Effector memory CD8-positive, alpha-beta T cell (primary cell): ENCODE measurements around the gene STX8.
A peak's percentile ranks its signal among the peaks of the same experiment; 100 is the strongest.
"Not testable (repeated sequence)": the region's sequence is repeated elsewhere in the genome, so short reads cannot be mapped to it uniquely, and the experiment has no call there.

ENCODE experiments used
- ATAC-seq: fragments of 150-1000 bp; cut with Tn5 transposase; replicated peaks from 2 replicates; pipeline ENCODE4 v1.10.0; 2021; ENCODE audit warnings: mild to moderate bottlenecking, moderate library complexity
- DNase-seq, 3 experiments: peaks; one replicate each; pipeline ENCODE4 v3.0.0; 2021
- H3K27ac Mint-ChIP-seq, 2 donors: one replicate each; pipeline ENCODE4 v1.8.0; 2022; ENCODE audit warnings: mild to moderate bottlenecking in 2 of 2, mixed read lengths in 2 of 2, moderate library complexity in 2 of 2
- H3K27me3 Mint-ChIP-seq, 2 donors: one replicate each; pipeline ENCODE4 v1.8.0; 2022; ENCODE audit warnings: mixed read lengths in 2 of 2
- H3K36me3 Mint-ChIP-seq: one replicate; pipeline ENCODE4 v1.8.0; 2022; ENCODE audit warnings: mild to moderate bottlenecking, moderate library complexity, mixed read lengths; ENCODE audit not compliant: insufficient read depth
- H3K4me1 Mint-ChIP-seq, 2 donors: one replicate each; pipeline ENCODE4 v1.8.0; 2022; ENCODE audit warnings: low read depth in 2 of 2, mixed read lengths in 2 of 2
- H3K4me3 Mint-ChIP-seq, 2 donors: one replicate each; pipeline ENCODE4 v1.8.0; 2022; ENCODE audit warnings: mild to moderate bottlenecking in 2 of 2, mixed read lengths in 2 of 2, moderate library complexity in 2 of 2
- H3K9me3 Mint-ChIP-seq, 2 donors: one replicate each; pipeline ENCODE4 v1.8.0; 2022; ENCODE audit warnings: mixed read lengths in 2 of 2

The STX8 gene

DNA sequence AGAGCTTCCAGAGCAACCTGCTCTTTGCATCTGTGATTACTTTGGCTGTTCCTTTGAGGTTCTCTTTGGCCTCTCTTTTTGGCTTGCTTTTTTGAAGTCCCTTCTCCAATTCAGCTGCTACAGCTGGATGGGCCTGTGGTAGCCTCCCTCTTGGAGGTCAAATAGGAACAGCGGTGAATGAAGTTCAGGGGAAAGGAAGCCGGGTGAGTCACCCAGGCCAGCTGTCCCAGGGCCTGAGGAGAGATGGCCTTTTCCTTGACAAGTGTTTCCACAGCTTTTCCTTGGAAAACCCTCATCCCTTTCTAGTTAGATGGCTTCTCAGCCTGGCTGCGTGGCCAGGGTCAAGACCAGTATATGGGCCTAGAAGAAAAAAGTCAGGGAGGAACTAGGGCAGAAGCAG, 103.1 kb downstream of the STX8 start:
- Mint-ChIP-seq H3K27ac (peak overlapping the region; percentile 86), H3K36me3 (peaks cover 5% of the 10 kb centered on the region)

GRCh38 chr17:9472094-9472493, 103.5 kb downstream of the STX8 start:
- H3K36me3 Mint-ChIP-seq = peaks cover 2% of the 10 kb centered on the region
- no peak for ATAC-seq
- H3K4me3 Mint-ChIP-seq = no peak overlapping the region
- no peaks in the 10 kb centered on the region for H3K9me3 Mint-ChIP-seq
- H3K27ac Mint-ChIP-seq = peak overlapping the region; percentile 86
- no peak for DNase-seq
- no peaks in the 10 kb centered on the region for H3K27me3 Mint-ChIP-seq
- peaks cover 27 to 30% of the 10 kb centered on the region in 2 donors for H3K4me1 Mint-ChIP-seq

More for the DNA sequence above, 103.1 kb downstream of the STX8 start:
- Mint-ChIP-seq H3K27me3 (no peaks in the 10 kb centered on the region), H3K4me1 (peaks cover 27 to 30% of the 10 kb centered on the region in 2 donors), H3K9me3 (no peaks in the 10 kb centered on the region), H3K4me3 (no peak overlapping the region)
- no peak for DNase-seq
- no peak for ATAC-seq

- DNase-seq (peak in 2 of 3 experiments; percentile 3 to 15), ATAC-seq (peak; percentile 87)
- H3K4me1 Mint-ChIP-seq = peaks cover 27 to 30% of the 10 kb centered on the region in 2 donors
- peaks cover 2% of the 10 kb centered on the region for H3K36me3 Mint-ChIP-seq
- H3K9me3 Mint-ChIP-seq = no peaks in the 10 kb centered on the region
- H3K27me3 Mint-ChIP-seq = no peaks in the 10 kb centered on the region
- peak overlapping the region; percentile 33 to 61 for H3K4me3 Mint-ChIP-seq
- H3K27ac Mint-ChIP-seq = peak overlapping the region; percentile 86
These were observed 105.4 kb downstream of the STX8 start for GRCh38 chr17:9470171-9470570.

DNA sequence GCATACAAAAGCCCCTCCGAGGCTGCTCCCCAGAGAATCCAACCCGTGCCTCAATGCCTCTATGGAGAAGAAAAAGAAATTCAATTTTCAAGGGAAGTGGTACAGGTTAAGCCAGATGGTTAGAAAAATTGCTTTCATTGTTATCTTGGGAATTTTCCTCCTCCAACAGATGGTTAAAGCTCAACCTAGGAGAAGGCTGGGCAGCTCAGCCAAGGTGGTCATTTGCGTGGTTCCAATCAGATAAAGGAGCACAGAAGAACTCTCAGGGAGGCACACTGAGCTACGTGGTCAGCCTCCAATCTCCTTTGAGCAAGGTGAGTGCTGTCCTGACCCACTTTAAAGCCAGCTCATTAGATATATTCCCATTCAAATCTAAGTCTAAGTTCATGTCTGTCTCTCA, 106.7 kb downstream of the STX8 start:
- Mint-ChIP-seq H3K9me3 (no peaks in the 10 kb centered on the region), H3K4me1 (peaks cover 30 to 31% of the 10 kb centered on the region in 2 donors), H3K27me3 (no peaks in the 10 kb centered on the region), H3K36me3 (peaks cover 2% of the 10 kb centered on the region), H3K27ac (peak overlapping the region; percentile 86), H3K4me3 (peak overlapping the region in 1 of 2 donors; percentile 61)
- ATAC-seq = no peak
- DNase-seq = no peak

DNA sequence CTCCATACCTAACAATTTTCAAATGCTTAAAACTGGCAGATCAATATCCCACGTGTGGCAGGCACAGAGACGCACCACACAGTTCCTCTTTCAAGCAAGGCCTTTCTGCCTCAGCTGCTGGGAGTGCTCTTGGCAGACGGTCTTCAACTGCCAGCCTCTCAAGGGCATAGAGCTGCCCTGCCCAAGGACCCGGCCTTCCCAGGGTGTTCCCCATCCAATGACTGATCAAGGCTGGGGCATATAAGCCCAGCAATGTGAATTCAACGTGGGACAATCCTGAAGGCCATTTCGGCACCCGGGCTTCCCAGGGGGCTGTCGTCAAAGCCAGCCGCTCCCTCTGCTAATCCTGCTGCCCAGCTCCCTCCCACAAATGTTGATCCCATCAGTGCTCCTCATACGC, 107.1 kb downstream of the STX8 start:
- Mint-ChIP-seq H3K27me3 (no peaks in the 10 kb centered on the region), H3K9me3 (no peaks in the 10 kb centered on the region), H3K4me1 (peaks cover 27 to 31% of the 10 kb centered on the region in 2 donors), H3K27ac (peak overlapping the region; percentile 86), H3K4me3 (no peak overlapping the region), H3K36me3 (peaks cover 2% of the 10 kb centered on the region)
- DNase-seq = no peak
- no peak for ATAC-seq

GRCh38 chr17:9467518-9467917, 108.1 kb downstream of the STX8 start:
- Mint-ChIP-seq H3K27me3 (no peaks in the 10 kb centered on the region), H3K4me1 (peaks cover 27 to 31% of the 10 kb centered on the region in 2 donors), H3K9me3 (no peaks in the 10 kb centered on the region), H3K36me3 (peaks cover 2% of the 10 kb centered on the region), H3K27ac (peak overlapping the region; percentile 25 to 86), H3K4me3 (no peak overlapping the region)
- DNase-seq (no peak), ATAC-seq (no peak)

- DNase-seq = no peak
- no peaks in the 10 kb centered on the region for H3K36me3 Mint-ChIP-seq
- no peaks in the 10 kb centered on the region for H3K27me3 Mint-ChIP-seq
- H3K4me1 Mint-ChIP-seq = peaks cover 22 to 23% of the 10 kb centered on the region in 2 donors
- ATAC-seq = no peak
- H3K4me3 Mint-ChIP-seq = no peak overlapping the region
- H3K27ac Mint-ChIP-seq = no peak overlapping the region
- H3K9me3 Mint-ChIP-seq = no peaks in the 10 kb centered on the region
These were observed 110.3 kb downstream of the STX8 start for GRCh38 chr17:9465210-9465921.

DNA sequence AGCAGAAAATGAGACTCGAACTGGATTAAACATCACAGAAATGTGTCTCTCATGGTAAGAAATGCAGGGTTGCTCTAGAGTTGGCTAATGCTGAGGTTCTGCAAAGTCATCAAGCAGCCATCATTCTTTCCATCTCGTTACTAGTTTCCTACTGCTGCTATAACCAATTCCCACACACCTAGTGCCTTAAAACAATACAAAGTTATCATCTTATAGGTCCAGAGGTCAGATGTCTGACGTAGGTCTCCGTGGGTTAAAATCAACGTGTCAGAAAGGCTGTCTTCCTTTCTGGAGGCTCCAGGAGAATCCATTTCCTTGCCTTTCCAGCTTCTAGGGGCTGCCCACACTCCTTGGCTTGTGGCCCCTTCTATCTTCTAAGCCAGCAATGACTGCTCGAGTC, 118.6 kb downstream of the STX8 start:
- Mint-ChIP-seq H3K27me3 (no peaks in the 10 kb centered on the region), H3K9me3 (peaks cover 0 to 3% of the 10 kb centered on the region in 2 donors)

DNA sequence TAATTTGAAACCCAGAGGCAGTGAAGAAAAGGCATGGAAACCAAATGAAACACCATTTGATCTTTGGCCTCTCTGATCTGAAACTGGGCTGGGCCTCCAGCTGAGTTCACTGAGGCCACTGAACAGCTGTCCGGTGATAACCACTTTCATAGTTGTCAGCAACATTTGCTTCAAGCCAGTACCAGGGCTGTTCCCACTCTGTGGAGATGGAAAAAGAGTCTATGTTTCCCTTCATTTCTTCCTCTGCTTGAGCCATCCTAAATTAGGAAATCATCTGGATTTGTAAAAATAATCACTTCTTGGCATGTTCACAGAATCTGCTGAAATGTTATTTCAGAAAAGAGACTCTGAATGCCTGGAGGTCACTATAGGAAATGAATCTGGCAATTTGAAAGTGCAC, 119.3 kb downstream of the STX8 start:
- ATAC-seq (no peak), DNase-seq (no peak)
- Mint-ChIP-seq H3K36me3 (peaks cover 2% of the 10 kb centered on the region), H3K9me3 (peaks cover 0 to 3% of the 10 kb centered on the region in 2 donors), H3K4me1 (peaks cover 0 to 2% of the 10 kb centered on the region in 2 donors), H3K4me3 (no peak overlapping the region), H3K27me3 (no peaks in the 10 kb centered on the region), H3K27ac (no peak overlapping the region)

More for the DNA sequence above, 118.6 kb downstream of the STX8 start:
- DNase-seq = no peak
- H3K4me1 Mint-ChIP-seq = peaks cover 0 to 2% of the 10 kb centered on the region in 2 donors
- no peak overlapping the region for H3K27ac Mint-ChIP-seq
- no peak overlapping the region for H3K4me3 Mint-ChIP-seq
- peaks cover 2% of the 10 kb centered on the region for H3K36me3 Mint-ChIP-seq
- ATAC-seq = no peak

- ATAC-seq (no peak), DNase-seq (no peak)
- no peaks in the 10 kb centered on the region for H3K27me3 Mint-ChIP-seq
- H3K27ac Mint-ChIP-seq = no peak overlapping the region
- peaks cover 2% of the 10 kb centered on the region for H3K36me3 Mint-ChIP-seq
- no peak overlapping the region for H3K4me3 Mint-ChIP-seq
- no peaks in the 10 kb centered on the region for H3K9me3 Mint-ChIP-seq
- H3K4me1 Mint-ChIP-seq = peaks cover 0 to 2% of the 10 kb centered on the region in 2 donors
These were observed 123.7 kb downstream of the STX8 start for GRCh38 chr17:9451934-9452333.

GRCh38 chr17:9447298-9447697, 128.3 kb downstream of the STX8 start:
- DNase-seq, H3K27me3 Mint-ChIP-seq, ATAC-seq, H3K36me3 Mint-ChIP-seq, H3K9me3 Mint-ChIP-seq, H3K4me1 Mint-ChIP-seq, H3K27ac Mint-ChIP-seq, H3K4me3 Mint-ChIP-seq: not testable (repeated sequence)

DNA sequence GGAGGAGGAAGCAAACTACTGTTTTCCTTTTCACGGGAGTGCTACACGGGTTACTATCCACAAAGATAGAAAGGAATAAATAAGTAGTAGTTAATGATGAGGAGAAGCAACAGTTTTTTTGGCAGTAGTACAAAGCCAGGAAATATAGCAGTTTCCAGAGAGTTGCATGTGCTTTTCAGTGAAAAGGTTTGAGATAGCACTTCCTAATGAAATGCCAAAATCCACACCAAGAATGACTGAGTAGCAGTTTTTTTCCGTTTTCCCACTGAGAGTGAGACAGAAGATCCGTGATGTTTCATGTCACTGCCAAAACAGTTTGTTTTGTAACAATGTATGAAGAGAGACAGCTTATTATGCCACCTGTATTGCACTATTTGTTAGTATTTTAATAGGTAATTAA, 129.1 kb downstream of the STX8 start:
- DNase-seq (no peak), ATAC-seq (no peak)
- Mint-ChIP-seq H3K27ac (no peak overlapping the region), H3K4me3 (no peak overlapping the region), H3K36me3 (peaks cover 3% of the 10 kb centered on the region), H3K27me3 (no peaks in the 10 kb centered on the region), H3K9me3 (no peaks in the 10 kb centered on the region), H3K4me1 (peaks cover 0 to 6% of the 10 kb centered on the region in 2 donors)

DNA sequence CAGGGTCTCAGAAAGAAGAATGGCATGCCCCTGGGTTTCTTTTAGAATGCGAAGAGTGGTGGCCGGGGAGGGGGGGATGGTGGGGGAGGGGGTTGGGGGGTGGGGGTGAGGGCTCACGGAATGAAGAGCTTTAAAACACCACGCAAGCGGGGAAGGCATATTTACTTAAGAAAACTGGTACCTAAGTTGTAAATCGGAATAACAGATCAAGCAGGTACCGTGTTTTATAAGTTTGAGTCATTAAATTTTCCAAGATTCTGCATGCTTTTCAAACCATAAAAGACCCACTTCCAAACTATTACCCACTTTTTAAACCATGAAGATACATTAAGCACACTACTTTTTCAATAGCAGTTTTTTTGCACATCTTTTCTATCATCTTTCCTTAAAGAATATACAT, 130.2 kb downstream of the STX8 start:
- no peak overlapping the region for H3K4me3 Mint-ChIP-seq
- peaks cover 0 to 6% of the 10 kb centered on the region in 2 donors for H3K4me1 Mint-ChIP-seq
- no peak overlapping the region for H3K27ac Mint-ChIP-seq
- DNase-seq = no peak
- peaks cover 11% of the 10 kb centered on the region for H3K36me3 Mint-ChIP-seq
- no peaks in the 10 kb centered on the region for H3K9me3 Mint-ChIP-seq
- no peaks in the 10 kb centered on the region for H3K27me3 Mint-ChIP-seq
- no peak for ATAC-seq

GRCh38 chr17:9444687-9445086, 130.9 kb downstream of the STX8 start:
- H3K4me3 Mint-ChIP-seq = no peak overlapping the region
- ATAC-seq (no peak), DNase-seq (no peak)
- H3K9me3 Mint-ChIP-seq = no peaks in the 10 kb centered on the region
- peaks cover 14% of the 10 kb centered on the region for H3K36me3 Mint-ChIP-seq
- H3K4me1 Mint-ChIP-seq = peaks cover 0 to 6% of the 10 kb centered on the region in 2 donors
- peak overlapping the region in 1 of 2 donors; percentile 28 for H3K27ac Mint-ChIP-seq
- H3K27me3 Mint-ChIP-seq = no peaks in the 10 kb centered on the region
